ENCODE data around the gene PLEKHA6.

PLEKHA6 gene

DNA sequence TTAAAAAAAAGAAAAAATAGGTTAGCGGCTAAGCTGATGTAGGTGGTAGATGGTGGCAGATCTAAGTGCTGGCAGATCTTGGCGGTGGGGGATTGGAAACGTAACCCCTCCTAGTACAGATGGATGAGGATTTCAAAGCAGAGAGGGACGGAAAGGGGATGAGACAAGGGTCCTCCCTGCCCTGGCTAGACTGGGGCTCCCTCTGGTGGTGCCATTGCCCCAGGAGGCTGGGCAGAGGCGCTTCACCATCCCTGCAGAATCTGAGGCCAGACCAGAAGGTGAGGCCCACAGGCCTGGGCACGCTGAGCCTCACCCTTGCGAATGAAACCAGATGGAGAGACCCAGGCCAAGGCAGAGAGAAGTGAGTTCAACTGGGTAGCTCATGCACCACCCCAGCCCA is 7.0 kb upstream of the PLEKHA6 start:
- peak in 1 of 2 experiments; percentile 12 for DNase-seq (ENCODE audit: low read depth in 1 of 2, low spot score in 1 of 2)
- TF ChIP-seq POLR2AphosphoS5 (IDR thresholded peaks at IDR 0.05; ENCODE audit: low read depth) (no peak), GABPA (IDR thresholded peaks at IDR 0.05; ENCODE audit: low read depth) (no peak)
- TF ChIP-seq, protein P1, sequence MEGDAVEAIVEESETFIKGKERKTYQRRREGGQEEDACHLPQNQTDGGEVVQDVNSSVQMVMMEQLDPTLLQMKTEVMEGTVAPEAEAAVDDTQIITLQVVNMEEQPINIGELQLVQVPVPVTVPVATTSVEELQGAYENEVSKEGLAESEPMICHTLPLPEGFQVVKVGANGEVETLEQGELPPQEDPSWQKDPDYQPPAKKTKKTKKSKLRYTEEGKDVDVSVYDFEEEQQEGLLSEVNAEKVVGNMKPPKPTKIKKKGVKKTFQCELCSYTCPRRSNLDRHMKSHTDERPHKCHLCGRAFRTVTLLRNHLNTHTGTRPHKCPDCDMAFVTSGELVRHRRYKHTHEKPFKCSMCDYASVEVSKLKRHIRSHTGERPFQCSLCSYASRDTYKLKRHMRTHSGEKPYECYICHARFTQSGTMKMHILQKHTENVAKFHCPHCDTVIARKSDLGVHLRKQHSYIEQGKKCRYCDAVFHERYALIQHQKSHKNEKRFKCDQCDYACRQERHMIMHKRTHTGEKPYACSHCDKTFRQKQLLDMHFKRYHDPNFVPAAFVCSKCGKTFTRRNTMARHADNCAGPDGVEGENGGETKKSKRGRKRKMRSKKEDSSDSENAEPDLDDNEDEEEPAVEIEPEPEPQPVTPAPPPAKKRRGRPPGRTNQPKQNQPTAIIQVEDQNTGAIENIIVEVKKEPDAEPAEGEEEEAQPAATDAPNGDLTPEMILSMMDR (IDR thresholded peaks at IDR 0.05; ENCODE audit: insufficient read depth, low read length) = peak; percentile 71
- Histone ChIP-seq H3K27ac (replicated peaks) (no peak overlapping the region), H3K27me3 (ENCODE audit: insufficient read depth, poor library complexity, severe bottlenecking) (peaks cover 2% of the 10 kb centered on the region), H3K4me3 (replicated peaks; ENCODE audit: insufficient read depth, low read length) (no peak overlapping the region)

DNA sequence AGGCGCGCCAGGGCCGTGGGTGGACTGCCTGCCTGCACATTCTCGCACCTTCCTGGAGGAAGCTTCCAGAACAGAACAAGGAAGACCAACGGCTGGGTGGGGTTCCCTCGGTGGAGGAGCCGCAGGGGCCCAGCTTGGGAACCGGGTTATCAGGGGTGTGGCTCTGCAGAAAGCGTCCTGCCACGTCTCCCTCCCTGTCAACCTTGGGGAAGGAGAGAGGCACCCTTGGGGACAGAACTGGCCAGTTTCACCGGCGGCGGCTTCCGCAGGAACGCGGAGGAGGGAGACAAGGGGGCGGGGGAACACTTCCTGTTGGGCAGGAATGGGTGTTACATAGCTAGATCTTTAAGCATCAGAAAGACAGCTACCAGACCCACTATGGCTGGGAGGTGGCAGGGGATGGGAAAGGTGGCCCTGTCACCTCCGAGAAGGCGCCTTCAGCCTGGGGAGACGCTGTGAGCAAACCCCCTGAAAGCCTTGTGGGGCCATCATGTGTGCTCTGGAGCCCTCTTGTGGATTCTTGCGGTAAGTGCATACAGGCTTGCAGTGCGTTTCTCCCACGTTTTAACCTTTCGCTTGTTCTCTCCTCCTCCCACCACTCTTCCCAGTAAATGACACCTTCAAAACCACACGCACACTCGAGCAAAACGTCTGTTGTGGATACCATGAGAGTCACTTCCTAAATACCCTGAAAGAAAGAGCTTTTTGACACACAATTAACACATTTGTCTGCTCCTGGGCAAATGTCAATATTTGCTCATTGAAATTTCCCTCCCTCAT is 3.8 kb upstream of the PLEKHA6 start:
- 0 out of 2 replicates have a peak, but pooled peaks have one; percentile 34 for TF ChIP-seq SPI1 (IDR thresholded peaks at IDR 0.05; ENCODE audit: borderline replicate concordance, low read depth)
- TF ChIP-seq, protein P1 (IDR thresholded peaks at IDR 0.05; ENCODE audit: insufficient read depth, low read length) = peak; percentile 97
- TF ChIP-seq GABPA (IDR thresholded peaks at IDR 0.05; ENCODE audit: low read depth) = peak; percentile 73
- no peak for TF ChIP-seq POLR2AphosphoS5 (IDR thresholded peaks at IDR 0.05; ENCODE audit: low read depth)
- Histone ChIP-seq H3K4me3 (replicated peaks; ENCODE audit: insufficient read depth, low read length) (peak overlapping the region; percentile 37), H3K27ac (replicated peaks) (no peak overlapping the region), H3K27me3 (ENCODE audit: insufficient read depth, poor library complexity, severe bottlenecking) (peaks cover 2% of the 10 kb centered on the region)
- DNase-seq (ENCODE audit: low read depth in 1 of 2, low spot score in 1 of 2) = peak; percentile 70 to 74

DNA sequence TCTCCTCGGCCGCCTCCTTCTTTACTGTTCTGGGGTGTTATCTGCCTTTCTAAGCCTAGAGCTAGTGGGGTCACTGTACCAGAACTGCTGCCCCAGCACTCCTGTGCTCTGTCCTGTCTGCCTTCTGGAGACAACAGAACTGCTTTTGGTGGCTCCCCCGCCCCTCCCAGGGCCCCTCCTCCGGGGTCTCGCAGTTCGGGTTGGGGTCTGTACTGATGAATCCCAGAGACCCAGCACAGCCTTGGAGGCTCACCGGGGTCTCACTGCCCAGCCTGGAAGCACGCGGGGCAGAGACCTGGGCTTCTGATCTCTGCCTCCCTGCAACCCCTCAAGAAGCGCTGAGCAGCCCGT is 3.2 kb upstream of the PLEKHA6 start:
- Histone ChIP-seq H3K4me3 (replicated peaks; ENCODE audit: insufficient read depth, low read length) (peak overlapping the region; percentile 37; the same call in 1 of the 2 replicates), H3K27me3 (ENCODE audit: insufficient read depth, poor library complexity, severe bottlenecking) (peaks cover 2% of the 10 kb centered on the region), H3K27ac (replicated peaks) (no peak overlapping the region)
- TF ChIP-seq, protein P1 (IDR thresholded peaks at IDR 0.05; ENCODE audit: insufficient read depth, low read length) = no peak
- TF ChIP-seq, protein P2, sequence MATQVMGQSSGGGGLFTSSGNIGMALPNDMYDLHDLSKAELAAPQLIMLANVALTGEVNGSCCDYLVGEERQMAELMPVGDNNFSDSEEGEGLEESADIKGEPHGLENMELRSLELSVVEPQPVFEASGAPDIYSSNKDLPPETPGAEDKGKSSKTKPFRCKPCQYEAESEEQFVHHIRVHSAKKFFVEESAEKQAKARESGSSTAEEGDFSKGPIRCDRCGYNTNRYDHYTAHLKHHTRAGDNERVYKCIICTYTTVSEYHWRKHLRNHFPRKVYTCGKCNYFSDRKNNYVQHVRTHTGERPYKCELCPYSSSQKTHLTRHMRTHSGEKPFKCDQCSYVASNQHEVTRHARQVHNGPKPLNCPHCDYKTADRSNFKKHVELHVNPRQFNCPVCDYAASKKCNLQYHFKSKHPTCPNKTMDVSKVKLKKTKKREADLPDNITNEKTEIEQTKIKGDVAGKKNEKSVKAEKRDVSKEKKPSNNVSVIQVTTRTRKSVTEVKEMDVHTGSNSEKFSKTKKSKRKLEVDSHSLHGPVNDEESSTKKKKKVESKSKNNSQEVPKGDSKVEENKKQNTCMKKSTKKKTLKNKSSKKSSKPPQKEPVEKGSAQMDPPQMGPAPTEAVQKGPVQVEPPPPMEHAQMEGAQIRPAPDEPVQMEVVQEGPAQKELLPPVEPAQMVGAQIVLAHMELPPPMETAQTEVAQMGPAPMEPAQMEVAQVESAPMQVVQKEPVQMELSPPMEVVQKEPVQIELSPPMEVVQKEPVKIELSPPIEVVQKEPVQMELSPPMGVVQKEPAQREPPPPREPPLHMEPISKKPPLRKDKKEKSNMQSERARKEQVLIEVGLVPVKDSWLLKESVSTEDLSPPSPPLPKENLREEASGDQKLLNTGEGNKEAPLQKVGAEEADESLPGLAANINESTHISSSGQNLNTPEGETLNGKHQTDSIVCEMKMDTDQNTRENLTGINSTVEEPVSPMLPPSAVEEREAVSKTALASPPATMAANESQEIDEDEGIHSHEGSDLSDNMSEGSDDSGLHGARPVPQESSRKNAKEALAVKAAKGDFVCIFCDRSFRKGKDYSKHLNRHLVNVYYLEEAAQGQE (IDR thresholded peaks at IDR 0.05; ENCODE audit: insufficient replicate concordance, low read depth) = no peak
- no peak for TF ChIP-seq SPI1 (IDR thresholded peaks at IDR 0.05; ENCODE audit: borderline replicate concordance, low read depth)
- no peak for TF ChIP-seq GABPA (IDR thresholded peaks at IDR 0.05; ENCODE audit: low read depth)
- TF ChIP-seq POLR2AphosphoS5 (IDR thresholded peaks at IDR 0.05; ENCODE audit: low read depth) = no peak
- no peak for DNase-seq (ENCODE audit: low read depth in 1 of 2, low spot score in 1 of 2)

DNA sequence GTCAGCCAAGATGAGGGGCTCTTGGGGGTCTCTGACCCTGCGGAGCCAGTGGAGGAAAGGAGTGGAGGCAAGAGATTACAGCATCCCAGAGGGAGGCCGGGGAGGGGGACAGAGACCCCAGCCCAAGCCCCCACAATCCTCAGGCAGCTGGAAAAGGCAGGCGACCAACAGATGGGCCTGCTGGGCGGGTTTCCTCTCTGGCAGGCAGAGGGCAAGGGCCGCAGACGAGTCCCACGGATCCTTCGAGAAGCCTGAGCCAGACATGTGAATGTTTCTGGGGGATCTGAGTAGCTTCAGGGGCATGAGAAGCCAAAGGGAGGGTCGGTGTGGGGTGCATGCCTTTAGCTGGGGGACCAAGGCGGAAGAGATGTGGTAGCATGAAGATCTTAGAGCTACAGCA is 2.1 kb upstream of the PLEKHA6 start:
- H3K27me3 ChIP-seq (ENCODE audit: insufficient read depth, poor library complexity, severe bottlenecking) = peaks cover 2% of the 10 kb centered on the region
- H3K27ac ChIP-seq (replicated peaks) = no peak overlapping the region
- no peak for TF ChIP-seq POLR2AphosphoS5 (IDR thresholded peaks at IDR 0.05; ENCODE audit: low read depth)
- TF ChIP-seq SPI1 (IDR thresholded peaks at IDR 0.05; ENCODE audit: borderline replicate concordance, low read depth) = no peak
- TF ChIP-seq, protein P2 (IDR thresholded peaks at IDR 0.05; ENCODE audit: insufficient replicate concordance, low read depth) = no peak
- TF ChIP-seq, protein P1 (IDR thresholded peaks at IDR 0.05; ENCODE audit: insufficient read depth, low read length) = no peak
- no peak for TF ChIP-seq GABPA (IDR thresholded peaks at IDR 0.05; ENCODE audit: low read depth)
- no peak for DNase-seq (ENCODE audit: low read depth in 1 of 2, low spot score in 1 of 2)
- no peak overlapping the region for H3K4me3 ChIP-seq (replicated peaks; ENCODE audit: insufficient read depth, low read length)
